ENCODE data around the gene PPP4R2.

DNA sequence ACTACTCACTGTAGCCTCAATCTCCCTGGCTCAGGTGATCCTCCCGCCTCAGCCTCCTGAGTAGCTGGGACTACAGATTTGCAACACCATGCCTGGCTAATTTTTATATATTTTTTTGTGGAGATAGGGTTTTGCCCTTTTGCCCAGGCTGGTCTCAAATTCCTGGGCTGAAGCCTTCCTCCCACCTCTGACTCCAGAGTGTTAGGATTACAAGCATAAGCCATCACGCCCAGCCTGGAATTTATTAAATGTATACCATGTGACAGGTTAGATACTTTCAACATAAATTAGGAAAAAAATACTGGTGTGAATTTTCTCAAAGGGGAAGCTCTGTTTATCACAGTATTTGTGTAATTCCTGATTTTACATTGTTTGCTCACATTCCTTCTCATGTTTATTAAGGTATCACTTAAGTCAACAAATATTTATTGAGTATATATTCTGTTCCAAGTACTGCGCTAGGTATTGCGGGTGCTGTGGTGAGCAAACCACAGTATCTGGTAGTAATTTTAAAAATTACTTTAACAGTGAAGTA, 24.8 kb downstream of the PPP4R2 start:
- TF ChIP-seq, protein P1, sequence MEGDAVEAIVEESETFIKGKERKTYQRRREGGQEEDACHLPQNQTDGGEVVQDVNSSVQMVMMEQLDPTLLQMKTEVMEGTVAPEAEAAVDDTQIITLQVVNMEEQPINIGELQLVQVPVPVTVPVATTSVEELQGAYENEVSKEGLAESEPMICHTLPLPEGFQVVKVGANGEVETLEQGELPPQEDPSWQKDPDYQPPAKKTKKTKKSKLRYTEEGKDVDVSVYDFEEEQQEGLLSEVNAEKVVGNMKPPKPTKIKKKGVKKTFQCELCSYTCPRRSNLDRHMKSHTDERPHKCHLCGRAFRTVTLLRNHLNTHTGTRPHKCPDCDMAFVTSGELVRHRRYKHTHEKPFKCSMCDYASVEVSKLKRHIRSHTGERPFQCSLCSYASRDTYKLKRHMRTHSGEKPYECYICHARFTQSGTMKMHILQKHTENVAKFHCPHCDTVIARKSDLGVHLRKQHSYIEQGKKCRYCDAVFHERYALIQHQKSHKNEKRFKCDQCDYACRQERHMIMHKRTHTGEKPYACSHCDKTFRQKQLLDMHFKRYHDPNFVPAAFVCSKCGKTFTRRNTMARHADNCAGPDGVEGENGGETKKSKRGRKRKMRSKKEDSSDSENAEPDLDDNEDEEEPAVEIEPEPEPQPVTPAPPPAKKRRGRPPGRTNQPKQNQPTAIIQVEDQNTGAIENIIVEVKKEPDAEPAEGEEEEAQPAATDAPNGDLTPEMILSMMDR (IDR thresholded peaks at IDR 0.05), result no peak
- TF ChIP-seq POLR2A (IDR thresholded peaks at IDR 0.05) (no peak), EP300 (IDR thresholded peaks at IDR 0.05) (no peak)

Measured in gastroesophageal sphincter (tissue), 3 donors.